Stomach (tissue), 9 donors: ENCODE data around the gene SLC6A18. TPM values are rescaled to one million over a fixed set of nuclear protein-coding genes. Genes with fewer than 3 reads are reported as not detected.
"Not testable (repeated sequence)": the region's sequence is repeated elsewhere in the genome, so short reads cannot be mapped to it uniquely, and the experiment has no call there.

Source experiments
- DNase-seq, 2 donors: peaks; one replicate each; pipeline versions ENCODE4 v3.0.0 to v3.0.0-alpha.2; 2013 to 2019
- H3K27ac ChIP-seq, 5 donors: fragments of 200-600 bp in 4 of 5; sonication (generic) in 4 of 5; one replicate each; pipeline ENCODE4 v1.5.1; 2013 to 2019; ENCODE audit warnings: mild to moderate bottlenecking in 1 of 5, moderate library complexity in 1 of 5
- H3K27me3 ChIP-seq, 3 donors: fragments of 200-600 bp; sonication (generic); one replicate each; pipeline ENCODE4 v1.5.1; 2017 to 2019; ENCODE audit warnings: mixed run types in 1 of 3
- H3K36me3 ChIP-seq, 4 donors: fragments of 200-600 bp; sonication (generic); 1 replicate in 3 of 4; 2 replicates in 1 of 4; pipeline ENCODE4 v1.5.1; 2016 to 2019
- H3K4me1 ChIP-seq, 4 donors: fragments of 200-600 bp; sonication (generic); one replicate each; pipeline ENCODE4 v1.5.1; 2016 to 2019
- H3K4me3 ChIP-seq, 4 donors: fragments of 200-600 bp; sonication (generic) in 3 of 4; one replicate each; pipeline ENCODE4 v1.5.1; 2016 to 2019; ENCODE audit warnings: mild to moderate bottlenecking in 1 of 4
- H3K9me3 ChIP-seq, 4 donors: fragments of 200-600 bp; sonication (generic); one replicate each; pipeline ENCODE4 v1.5.1; 2016 to 2019
- CTCF ChIP-seq, 7 experiments: fragments of 450-650 bp in 4 of 7; fragments of 200-600 bp in 3 of 7; sonication (generic) in 3 of 7; IDR thresholded peaks; one replicate each; pipeline ENCODE4 v1.5.1; 2016 to 2019; ENCODE audit warnings: antibody characterized with exemption in 7 of 7, control low read depth in 2 of 7, mild to moderate bottlenecking in 1 of 7
- EP300 ChIP-seq: sonication (generic); formaldehyde crosslinking; IDR thresholded peaks from one replicate; pipeline ENCODE4 v1.6.1; 2017; ENCODE audit warnings: antibody characterized with exemption
- POLR2A ChIP-seq, 4 donors: fragments of 450-650 bp; IDR thresholded peaks; one replicate each; pipeline ENCODE4 v1.6.1; 2016; ENCODE audit warnings: antibody characterized with exemption in 4 of 4, control low read depth in 2 of 4, mild to moderate bottlenecking in 1 of 4, moderate library complexity in 1 of 4
- POLR2AphosphoS5 ChIP-seq, 3 donors: sonication (generic); formaldehyde crosslinking; IDR thresholded peaks; one replicate each; pipeline ENCODE4 v1.6.1; 2016; ENCODE audit warnings: antibody characterized with exemption in 3 of 3
- WGBS, 5 donors: extraction: QIAGEN DNeasy Blood & Tissue Kit in 3 of 5; methylation state at CpG; one replicate each; pipeline versions ENCODE4 v1.1.5 to v1.1.7; 2013 to 2018; 5-methylcytosine and 5-hydroxymethylcytosine counted together
- intact Hi-C: fragments of 100-400 bp; cut with DNase I; formaldehyde crosslinking; loops from one replicate; pipeline ENCODE4 v1.15.1; 2023; ENCODE audit warnings: low total_unique reads
- polyA plus RNA-seq, 3 donors: library from polyadenylated mRNA; stranded (reverse); fragments of 200-250 nt; gene quantifications; one replicate each; pipeline ENCODE4 v1.2.3, GENCODE V29; 2013
- total RNA-seq, 5 donors: library from RNA; depleted of rRNA; stranded (reverse); fragments of >200 nt; gene quantifications; one replicate each; pipeline versions ENCODE4 v1.1.0 to v1.2.3, GENCODE V29; 2014 to 2016
- donor health status: healthy with polysubstance abuse.
- donor health status: Bipolar disorder and iron deficiency.
- donor health status: healthy.

The SLC6A18 gene
- total and polyA plus RNA-seq, 8 donors: not detected

- no peaks in the 10 kb centered on the region for H3K27me3 ChIP-seq
- H3K36me3 ChIP-seq: no peaks in the 10 kb centered on the region
- H3K4me3 ChIP-seq: no peak overlapping the region
- WGBS, 5 donors: 77 to 85% (median 83%) methylated on average over 16 of the region's 16 CpGs
- no peak overlapping the region for H3K27ac ChIP-seq
- H3K9me3 ChIP-seq: peaks cover 0 to 9% (median 3%) of the 10 kb centered on the region in 4 donors
- no peaks in the 10 kb centered on the region for H3K4me1 ChIP-seq
- intact Hi-C loops: no loop called here
- DNase-seq: no peak
- TF ChIP-seq CTCF (IDR thresholded peaks at IDR 0.05): no peak
- TF ChIP-seq POLR2A (IDR thresholded peaks at IDR 0.05): no peak
- TF ChIP-seq EP300: no peak
- TF ChIP-seq POLR2AphosphoS5 (IDR thresholded peaks at IDR 0.05): no peak
These were observed 49.3 kb downstream of the SLC6A18 start for GRCh38 chr5:1274471-1274870.

GRCh38 chr5:1275397-1276391 lies 50.5 kb downstream of the SLC6A18 start:
- H3K4me3 ChIP-seq, H3K36me3 ChIP-seq, DNase-seq, H3K27me3 ChIP-seq, H3K27ac ChIP-seq, intact Hi-C loops, H3K4me1 ChIP-seq, H3K9me3 ChIP-seq: not testable (repeated sequence)
- 60 to 74% (median 71%) methylated on average over 10 of the region's 10 CpGs for WGBS, 5 donors

- intact Hi-C loops: no loop called here
- no peak for DNase-seq
- 80 to 89% (median 89%) methylated on average over 1 to 20 of the region's 20 CpGs for WGBS, 5 donors
These were observed 51.7 kb downstream of the SLC6A18 start for GRCh38 chr5:1276930-1277329.

GRCh38 chr5:1277331-1277730 lies 52.1 kb downstream of the SLC6A18 start:
- intact Hi-C loops: no loop called here
- WGBS, 5 donors: 87 to 92% (median 92%) methylated on average over 15 to 21 of the region's 21 CpGs
- H3K27ac ChIP-seq: no peak overlapping the region

More at GRCh38 chr5:1276930-1277329, 51.7 kb downstream of the SLC6A18 start:
- TF ChIP-seq POLR2A (IDR thresholded peaks at IDR 0.05) (no peak), EP300 (no peak), CTCF (IDR thresholded peaks at IDR 0.05) (no peak), POLR2AphosphoS5 (IDR thresholded peaks at IDR 0.05) (no peak)
- H3K27me3 ChIP-seq: no peaks in the 10 kb centered on the region
- no peak overlapping the region for H3K27ac ChIP-seq
- H3K4me1 ChIP-seq: no peaks in the 10 kb centered on the region
- no peaks in the 10 kb centered on the region for H3K36me3 ChIP-seq
- peaks cover 0 to 9% (median 3%) of the 10 kb centered on the region in 4 donors for H3K9me3 ChIP-seq
- H3K4me3 ChIP-seq: no peak overlapping the region

More at GRCh38 chr5:1277331-1277730, 52.1 kb downstream of the SLC6A18 start:
- TF ChIP-seq CTCF (IDR thresholded peaks at IDR 0.05): no peak
- TF ChIP-seq EP300: no peak
- TF ChIP-seq POLR2A (IDR thresholded peaks at IDR 0.05): no peak
- TF ChIP-seq POLR2AphosphoS5 (IDR thresholded peaks at IDR 0.05): no peak
- no peaks in the 10 kb centered on the region for H3K27me3 ChIP-seq
- no peaks in the 10 kb centered on the region for H3K36me3 ChIP-seq
- H3K9me3 ChIP-seq: peaks cover 0 to 9% (median 3%) of the 10 kb centered on the region in 4 donors
- no peak overlapping the region for H3K4me3 ChIP-seq
- no peak for DNase-seq
- no peaks in the 10 kb centered on the region for H3K4me1 ChIP-seq
